Ureter (tissue), 1 donor: Measurements from ENCODE around the gene CAT. TPM values are rescaled to one million over a fixed set of nuclear protein-coding genes. Genes with fewer than 3 reads are reported as not detected.

ENCODE experiments used
- DNase-seq: peaks from one replicate; pipeline ENCODE4 v3.0.0-alpha.2; 2020; ENCODE audit warnings: low spot score
- total RNA-seq: library from RNA; stranded (reverse); gene quantifications from one replicate; pipeline ENCODE4 v1.2.4, GENCODE V29; 2023
- donor health status: DM: yes; HTN: yes; CAD: no.

Gene CAT
- total RNA-seq, 1 donor from 2014 or later = 135 TPM

DNA sequence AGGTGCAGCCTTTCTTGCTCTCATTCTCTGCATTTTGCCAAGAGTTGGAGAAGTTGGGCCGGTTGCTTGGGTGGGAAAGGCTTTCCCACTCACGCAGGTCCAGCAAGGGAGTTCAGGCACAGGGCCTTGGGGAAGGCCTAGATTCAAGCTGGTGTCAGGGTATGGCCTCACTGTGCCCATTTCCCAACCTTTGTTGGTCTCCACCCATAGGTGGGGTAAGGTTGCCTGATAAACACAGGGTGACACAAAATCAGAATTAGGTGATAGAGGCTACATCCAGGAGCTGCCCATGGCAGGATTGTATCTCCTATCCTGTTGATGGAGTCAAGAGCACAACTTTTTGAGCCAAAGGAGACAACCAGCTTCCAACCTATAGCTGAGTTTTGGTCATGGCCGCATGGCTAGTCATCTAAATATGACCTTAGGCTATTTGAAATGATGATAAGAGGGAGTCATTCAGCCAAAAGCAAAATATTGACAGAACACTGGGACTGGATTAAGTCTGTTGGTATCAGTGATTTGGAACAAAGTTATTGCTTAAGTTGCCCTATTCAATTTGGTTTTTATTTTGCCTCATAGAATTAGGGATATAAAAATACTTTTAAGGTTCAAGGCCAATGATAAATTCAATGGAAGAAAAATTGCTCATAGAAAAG lies 20.9 kb downstream of the CAT start:
- no peak for DNase-seq

DNA sequence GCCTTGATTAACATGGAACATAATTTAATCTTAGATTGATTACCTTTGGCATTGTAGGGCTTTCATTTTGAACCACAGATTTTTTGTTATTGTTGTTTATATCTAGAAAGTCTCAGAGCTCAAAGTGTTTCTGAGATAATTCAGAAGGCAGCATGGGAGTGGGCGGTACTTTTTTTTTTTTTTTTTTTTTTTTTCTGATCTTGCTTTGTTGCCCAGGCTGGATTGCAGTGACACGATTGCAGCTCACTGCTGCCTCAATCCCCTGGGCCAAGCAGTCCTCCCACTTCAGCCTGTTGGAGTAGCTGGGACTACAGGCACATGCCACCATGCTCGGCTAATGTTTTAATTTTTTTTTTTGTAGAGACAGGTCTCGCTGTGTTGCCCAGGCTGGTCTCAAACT lies 21.5 kb downstream of the CAT start:
- DNase-seq = no peak

DNA sequence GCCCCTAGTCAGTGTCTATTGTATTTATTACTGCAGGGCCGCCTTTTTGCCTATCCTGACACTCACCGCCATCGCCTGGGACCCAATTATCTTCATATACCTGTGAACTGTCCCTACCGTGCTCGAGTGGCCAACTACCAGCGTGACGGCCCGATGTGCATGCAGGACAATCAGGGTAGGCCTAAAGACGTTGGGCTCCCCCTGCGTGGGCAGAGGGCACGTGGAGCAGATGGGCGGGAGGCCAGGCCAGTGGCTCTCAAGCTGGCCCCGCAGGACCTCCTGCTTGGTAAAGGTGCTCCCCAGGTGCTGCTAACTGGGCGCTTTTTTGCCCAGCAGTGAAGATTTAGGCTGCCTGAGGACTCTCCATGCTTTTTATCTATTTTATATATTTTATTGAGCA lies 22.5 kb downstream of the CAT start:
- no peak for DNase-seq

DNA sequence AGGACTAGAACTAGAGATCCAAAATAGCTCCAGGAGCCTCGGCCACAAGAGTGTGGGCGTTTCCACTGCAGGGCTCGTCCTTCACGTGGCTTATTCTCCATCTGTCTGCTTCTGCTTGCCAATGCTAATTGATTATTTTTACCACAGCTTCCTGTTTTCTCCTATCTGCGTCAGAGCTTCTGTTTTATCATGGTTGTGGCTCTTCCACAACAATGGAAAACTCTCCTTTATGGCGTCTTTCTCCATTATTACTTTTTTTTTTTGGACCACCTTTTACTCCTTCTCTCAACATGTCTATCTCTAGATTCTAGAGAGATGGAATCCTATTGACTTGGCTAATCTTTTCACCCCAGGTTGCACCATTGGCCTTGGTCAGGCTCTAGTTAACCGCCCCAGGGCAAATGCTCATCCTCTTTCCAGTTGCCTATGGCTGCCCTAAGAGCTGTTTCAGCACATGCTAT lies 25.9 kb downstream of the CAT start:
- DNase-seq = no peak

DNA sequence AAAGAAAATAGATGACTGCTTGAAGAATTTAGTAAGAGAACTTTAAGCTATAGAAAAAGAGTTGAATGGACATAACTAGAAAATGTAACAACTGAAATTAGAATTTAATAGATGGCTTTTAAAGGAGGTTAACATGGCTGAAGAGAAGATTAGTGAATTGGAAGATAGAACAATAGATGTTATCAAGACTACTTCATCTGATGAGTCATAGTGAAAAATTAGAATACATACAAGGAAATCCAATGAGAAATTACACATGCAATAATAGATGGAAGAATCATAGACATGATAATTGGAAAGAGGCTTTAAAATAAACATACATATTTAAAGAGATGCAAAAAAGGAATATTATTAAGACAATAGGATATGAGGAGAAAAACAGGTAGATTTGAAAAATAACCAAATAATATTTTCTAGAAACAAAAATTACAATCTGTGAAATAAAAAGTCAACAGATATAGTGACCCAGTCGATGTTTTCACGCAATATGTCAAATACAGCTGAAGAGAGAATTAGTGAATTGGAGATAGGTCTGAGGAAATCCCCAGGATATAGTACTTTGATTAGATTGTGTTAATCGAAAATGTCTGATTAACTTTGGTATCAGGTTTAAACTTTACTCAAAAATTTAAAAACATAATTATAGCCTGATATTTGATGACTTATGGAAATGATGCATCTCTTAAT lies 28.2 kb downstream of the CAT start:
- no peak for DNase-seq

DNA sequence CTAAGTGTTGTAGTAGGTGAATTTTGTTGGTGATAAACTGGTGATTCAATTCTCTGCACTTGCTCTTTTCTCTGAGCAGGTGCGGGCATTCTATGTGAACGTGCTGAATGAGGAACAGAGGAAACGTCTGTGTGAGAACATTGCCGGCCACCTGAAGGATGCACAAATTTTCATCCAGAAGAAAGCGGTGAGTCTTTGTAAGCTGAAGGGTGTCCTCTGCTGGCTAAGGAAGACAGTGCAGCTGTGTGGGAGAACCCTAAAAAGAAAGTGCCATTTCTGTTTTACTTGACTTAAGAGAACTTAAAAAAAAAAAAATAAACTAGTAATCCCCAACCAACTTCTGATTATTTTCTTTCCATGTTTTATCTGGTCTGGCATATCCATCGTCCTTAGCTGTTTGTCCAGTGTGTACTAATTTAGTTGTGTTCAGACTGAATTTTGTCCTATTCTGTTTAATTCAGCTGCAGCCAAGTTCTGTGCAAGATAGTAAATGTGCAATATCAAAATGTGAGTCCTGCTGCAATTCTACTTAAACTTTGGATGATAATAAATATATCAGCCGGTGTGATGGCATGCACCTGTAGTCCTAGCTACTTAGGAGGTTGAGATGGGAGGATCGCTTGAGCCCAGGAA lies 29.6 kb downstream of the CAT start:
- DNase-seq = no peak

DNA sequence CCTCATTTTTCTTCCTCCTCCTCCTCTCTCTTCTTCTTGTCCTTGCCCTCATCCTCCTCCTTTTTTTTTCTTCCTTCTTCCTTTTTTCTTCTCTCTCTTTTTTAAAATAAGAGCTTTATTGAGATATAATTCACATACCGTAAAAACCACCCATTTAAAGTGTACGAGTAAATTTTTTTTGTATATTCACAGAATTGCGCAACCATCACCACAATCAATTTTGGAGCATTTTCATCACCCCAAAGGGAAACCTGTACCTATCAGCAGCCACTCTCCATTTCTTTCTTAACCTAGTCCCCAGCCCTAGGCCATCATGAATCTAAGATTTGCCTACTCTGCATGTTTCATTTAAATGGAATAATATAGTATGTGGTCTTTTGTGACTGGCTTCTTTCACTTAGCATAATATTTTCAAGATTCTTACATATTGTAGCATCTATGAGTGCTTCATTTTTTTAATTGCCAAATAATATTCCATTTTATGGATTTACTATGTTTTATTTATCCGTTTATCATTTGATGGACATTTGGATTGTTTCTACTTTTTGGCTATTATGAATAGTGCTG lies 35.0 kb downstream of the CAT start:
- no peak for DNase-seq

DNA sequence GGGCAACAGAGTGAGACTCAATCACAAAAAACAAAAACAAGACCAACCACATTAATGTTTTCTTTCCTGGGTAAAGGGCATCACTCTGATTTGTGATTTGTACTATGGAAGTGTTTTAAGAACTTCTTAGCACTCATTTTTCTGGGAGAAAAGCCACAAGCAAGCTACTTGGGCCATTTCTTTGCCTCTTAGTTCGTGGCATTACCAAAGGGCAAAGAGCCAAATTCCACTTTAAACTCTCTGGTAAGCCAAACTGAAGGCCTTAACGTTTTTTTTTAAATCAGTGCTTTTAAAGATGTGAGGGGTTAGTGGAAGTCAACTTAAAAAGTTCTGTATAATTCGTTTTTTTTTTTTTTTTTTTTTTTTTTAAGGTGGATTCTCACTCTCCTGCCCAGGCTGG lies 36.9 kb downstream of the CAT start:
- DNase-seq = no peak

DNA sequence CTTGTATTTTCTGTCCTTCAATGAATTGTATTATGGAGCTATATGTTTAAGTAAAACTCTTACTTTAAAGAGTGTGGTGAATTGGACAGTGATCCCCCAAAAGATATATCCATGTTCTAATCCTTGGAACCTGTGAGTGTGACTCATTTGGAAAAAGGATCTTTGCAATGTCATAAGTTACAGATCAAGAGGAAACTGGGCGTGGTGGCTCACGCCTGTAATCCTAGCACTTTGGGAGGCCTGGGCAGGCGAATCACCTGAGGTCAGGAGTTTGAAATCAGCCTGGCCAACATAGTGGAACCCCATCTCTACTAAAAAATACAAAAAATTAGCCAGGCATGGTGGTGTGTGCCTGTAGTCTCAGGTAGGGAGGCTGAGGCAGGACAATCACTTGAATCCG lies 38.1 kb downstream of the CAT start:
- no peak for DNase-seq

DNA sequence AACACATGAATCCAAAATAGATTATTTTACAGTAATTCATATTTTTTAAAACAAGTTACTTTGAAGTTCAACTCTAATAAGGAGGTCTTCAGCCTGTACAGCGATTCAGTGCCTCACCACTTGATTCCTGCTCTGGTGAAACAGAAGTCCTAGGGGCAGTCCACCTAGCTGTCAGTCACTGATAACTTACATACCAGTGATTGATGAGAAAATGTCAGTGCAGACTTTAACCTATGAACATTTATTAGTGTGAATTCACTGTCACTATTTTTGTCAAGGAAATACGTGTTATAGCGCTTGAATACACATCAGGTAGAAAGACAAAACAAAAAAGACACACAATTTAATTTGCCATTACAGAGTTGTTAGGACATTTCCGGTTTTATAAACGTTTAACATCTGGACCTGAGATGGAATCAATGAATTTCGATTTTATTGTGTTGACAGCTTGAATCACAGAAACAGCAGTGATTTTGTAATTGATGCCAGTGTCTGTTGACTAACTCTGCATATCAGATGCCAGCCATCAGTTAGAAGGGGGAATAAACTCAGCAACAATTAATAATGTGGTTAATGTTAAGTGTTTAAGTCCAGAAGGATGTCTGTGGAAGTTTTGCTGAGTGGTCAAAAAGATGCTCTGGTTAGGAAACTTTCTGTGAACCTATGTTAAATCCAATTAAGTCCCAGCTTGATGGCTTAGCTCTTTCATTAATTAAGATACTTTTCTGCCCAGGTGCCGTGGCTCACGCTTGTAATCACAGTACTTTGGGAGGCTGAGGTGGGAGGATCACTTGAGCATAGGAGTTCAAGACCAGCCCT lies 40.3 kb downstream of the CAT start:
- DNase-seq = no peak

DNA sequence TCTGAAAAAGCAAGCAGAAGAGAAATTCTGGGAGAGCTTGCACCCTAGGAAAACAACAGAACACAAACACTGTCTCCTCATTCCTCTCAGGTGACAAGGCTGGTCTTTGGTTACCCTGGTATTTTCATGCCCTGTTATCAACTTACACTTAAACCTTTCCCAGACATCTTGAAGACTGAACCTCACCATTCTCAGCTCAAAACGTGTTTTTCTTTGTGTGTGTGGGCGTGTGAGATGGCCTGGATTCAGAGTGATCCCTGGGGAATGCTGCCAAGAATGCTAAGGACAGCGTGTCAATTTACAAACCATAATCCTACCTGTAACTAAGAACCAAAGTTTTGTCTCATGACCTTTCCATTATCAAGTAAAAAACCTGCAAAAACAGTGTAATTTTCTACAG lies 41.6 kb downstream of the CAT start:
- DNase-seq = no peak

DNA sequence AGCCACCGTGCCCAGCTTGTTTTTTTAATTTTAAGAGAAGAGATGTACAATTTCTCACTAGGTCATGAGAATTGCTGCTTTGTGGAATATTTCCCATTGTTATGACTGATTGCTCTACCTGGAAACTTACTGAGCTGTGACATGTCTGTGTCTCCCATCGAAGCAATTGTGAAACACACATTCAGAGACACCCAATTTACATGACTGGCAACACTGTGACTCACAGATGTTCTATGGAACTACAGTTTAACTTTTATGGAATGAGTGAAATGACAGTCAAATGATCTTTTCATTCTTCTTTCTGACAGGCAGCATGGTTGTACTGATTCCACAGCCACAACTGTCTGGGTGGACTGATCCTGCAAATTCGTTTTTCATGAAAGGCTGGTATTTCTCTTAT lies 42.6 kb downstream of the CAT start:
- no peak for DNase-seq

DNA sequence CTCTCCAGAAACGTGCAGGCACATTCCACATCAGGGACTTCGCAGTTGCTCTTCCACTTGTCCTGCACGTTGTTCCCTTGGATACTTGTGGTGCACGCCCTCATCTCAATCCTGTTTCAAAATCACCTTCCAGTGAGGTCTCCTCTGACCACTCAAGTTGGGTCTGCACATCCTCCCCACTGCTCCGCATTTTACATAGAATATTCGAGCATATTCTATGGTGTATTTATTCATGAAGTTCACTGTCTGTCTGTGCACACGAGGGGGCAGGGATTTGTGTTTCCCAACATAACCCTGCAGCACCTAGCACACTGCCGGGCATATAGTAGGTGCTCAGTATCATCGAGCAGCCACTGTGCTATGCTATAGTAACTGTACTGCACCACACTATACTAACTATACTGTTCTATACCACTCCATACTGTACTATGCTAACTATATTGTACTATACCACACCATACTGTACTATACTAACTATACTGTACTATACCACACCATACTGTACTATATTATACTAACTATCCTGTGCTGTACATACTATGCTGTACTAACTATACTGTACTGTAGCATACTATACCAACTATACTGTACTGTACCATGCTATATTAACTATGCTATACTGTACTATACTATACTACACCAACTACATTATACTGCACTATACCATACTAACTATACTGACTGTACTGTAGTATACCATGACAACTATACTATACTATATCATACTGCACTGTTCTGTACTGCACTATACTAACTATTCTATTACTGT lies 44.6 kb downstream of the CAT start:
- DNase-seq = no peak

DNA sequence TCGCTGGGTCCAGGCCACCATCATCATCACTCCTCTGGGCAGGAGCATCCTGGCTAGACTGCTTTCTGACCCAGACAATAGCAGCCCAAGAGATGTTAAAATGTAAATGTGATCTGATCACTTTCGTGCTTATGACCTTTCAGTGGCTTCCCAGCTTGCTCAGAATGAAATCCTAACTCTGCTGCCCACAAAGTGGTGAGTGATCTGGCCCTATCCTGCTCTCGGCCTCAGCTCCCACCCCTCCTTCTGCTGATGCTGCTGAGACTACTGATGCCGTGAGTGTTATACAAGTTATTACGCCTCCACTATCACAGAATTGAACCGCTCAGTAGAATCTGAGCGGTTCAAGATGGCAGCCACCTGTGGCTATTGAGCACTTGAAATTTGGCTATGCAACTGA lies 48.7 kb downstream of the CAT start:
- DNase-seq = no peak

DNA sequence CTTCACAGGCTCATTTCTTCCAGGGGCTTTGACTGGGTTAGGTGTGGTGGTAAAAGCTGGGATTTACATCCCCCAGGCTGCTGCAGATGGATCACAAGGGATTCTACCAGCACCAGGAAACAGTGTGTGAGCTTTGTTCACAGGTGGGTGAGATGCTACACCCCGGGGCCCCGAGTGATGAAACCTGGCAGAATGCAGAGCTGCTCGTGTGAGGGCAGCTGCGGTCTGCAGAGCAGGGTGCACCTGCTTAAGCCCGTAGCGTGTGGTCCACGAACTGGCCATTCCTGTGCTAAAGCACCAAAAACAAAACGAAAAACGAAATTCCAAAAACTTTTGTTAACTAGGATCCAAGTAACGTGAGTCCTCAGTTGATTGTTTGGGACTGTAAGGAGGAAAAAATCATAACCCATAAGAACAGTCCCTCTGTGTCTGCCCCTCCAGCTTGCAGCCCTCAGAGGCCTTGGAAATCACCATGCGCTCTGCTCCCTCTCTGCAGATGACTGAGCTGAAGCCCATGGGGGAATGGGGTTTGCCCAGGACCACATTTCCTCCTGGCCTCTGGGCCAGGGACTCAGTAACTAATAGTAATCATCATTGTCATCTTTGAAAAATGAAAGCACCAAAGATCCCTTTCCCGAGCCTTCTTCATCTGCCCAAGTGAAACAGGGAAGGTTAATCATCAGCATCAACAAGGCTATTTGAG lies 50.3 kb downstream of the CAT start:
- DNase-seq = peak; percentile 15

DNA sequence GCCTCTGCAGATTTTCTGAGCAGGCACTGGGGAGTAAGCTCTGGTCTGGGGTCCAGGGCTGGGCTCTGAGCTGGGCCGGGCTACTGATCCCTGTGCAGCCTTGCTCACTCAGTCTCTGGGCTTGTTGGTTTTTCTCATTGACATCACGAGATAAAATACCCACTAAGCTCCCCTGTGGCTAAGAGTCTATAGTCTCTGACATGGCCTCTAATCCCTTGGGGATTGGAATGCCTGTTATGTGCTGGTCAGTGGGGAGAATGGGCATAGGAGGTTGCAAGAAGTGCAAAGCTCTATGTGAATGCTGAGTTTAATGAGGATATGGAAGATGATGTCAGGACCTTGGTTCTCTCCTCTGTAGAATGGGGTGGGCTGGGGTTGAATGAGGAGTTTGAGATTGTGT lies 51.6 kb downstream of the CAT start:
- no peak for DNase-seq

DNA sequence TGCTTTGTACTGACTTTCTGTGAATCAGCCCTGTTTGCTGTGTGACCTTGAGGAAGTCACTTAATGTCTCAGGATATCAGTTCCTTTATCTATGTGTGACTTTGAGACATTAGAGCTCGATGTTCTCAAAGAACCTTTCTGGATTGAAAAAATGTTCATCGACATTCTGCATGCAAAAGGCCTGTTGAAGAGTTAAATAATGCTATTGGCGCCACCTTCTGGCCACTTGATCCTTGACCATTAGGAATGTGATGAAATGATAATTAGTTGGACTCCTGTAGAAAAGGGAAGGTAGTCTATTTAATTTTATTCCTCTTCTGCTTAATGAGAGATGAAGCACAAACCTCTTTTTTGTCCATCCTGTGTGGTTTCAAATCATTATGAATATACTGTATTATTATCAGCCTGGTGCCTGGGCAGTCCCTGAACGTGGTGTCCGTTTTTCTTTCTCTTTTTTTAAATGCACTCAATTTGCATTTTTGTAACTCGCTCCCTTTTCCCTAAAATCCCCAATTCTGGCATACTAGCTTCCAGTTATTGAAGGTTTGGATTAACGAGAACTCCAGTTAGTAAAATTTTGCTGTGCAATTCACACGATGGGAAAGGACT lies 54.2 kb downstream of the CAT start:
- DNase-seq = no peak

DNA sequence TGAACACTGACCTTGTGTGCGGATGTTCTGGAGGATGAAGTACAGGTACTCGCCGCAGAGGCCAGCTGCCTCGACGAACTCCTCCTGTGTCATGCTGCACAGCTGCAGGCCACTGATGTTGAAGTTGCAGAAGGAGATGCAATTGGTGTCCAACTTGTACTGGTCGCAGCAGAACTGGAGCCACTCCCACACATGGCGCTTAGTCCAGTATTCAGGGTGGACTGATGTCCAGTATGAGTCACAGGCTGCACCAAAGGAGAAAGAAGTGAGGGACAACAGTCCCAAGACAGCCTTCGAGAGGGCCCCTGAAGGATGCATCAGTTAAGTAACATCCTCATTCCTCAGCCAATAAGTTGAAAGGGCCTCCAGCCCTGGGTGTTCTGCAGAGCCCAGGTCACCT lies 54.7 kb downstream of the CAT start:
- DNase-seq = no peak

DNA sequence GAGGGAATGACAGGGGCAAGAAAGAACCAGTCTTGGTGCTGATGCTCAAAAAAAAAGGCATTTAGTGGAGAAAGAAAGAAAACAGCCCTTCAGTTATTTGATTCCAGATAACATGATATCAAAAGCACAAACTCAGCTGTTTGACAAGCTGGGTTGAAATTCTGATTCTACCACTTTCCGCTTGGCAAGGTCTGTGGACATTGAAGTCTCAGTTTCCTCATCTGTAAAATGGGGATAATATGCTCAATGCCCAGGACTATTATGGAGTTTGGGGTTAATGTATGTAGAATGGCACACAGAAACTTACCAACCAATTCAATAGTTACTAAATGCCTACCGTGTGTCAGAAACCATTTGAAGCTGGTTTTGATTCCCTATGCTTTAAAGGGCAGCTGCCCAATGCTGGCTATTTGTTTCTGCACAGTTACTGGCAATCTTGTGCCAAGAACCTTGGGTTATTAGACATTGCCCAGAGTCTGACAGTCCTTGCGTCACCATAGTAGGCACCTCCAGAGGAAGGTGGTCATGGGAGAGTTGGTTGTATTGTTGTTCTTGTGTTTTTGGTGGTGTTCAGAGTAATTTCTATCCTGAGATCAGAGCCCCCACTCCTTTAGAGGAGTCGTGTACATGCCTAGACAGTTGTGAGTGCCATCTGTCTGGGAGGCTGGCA lies 55.3 kb downstream of the CAT start:
- no peak for DNase-seq
